GM18499 (cell line): ENCODE results near the gene ZFYVE21.

Experiments used
- ATAC-seq: cut with Tn5 transposase; IDR thresholded peaks from one replicate; pipeline ENCODE4 v1.9.1; 2021; ENCODE audit warnings: moderate number of reproducible peaks; ENCODE audit not compliant: insufficient read depth, unreplicated experiment

ZFYVE21 gene

GRCh38 chr14:103735439-103735814 lies 19.8 kb downstream of the ZFYVE21 start:
- ATAC-seq, result no peak

- ATAC-seq, result no peak
Measured at GRCh38 chr14:103735815-103736545, 20.4 kb downstream of the ZFYVE21 start.

- ATAC-seq, result no peak
Measured at GRCh38 chr14:103736546-103737431, 21.2 kb downstream of the ZFYVE21 start.

- no peak for ATAC-seq
Measured at GRCh38 chr14:103737432-103738045, 21.9 kb downstream of the ZFYVE21 start.

- ATAC-seq, result no peak
Measured at GRCh38 chr14:103738166-103738565, 22.6 kb downstream of the ZFYVE21 start.

GRCh38 chr14:103738701-103739451 lies 23.3 kb downstream of the ZFYVE21 start:
- ATAC-seq, result no peak

- no peak for ATAC-seq
Measured at GRCh38 chr14:103739466-103739792, 23.8 kb downstream of the ZFYVE21 start.

- no peak for ATAC-seq
Measured at GRCh38 chr14:103739793-103740501, 24.3 kb downstream of the ZFYVE21 start.

- no peak for ATAC-seq
Measured at GRCh38 chr14:103740991-103741689, 25.5 kb downstream of the ZFYVE21 start.

- ATAC-seq, result no peak
Measured at GRCh38 chr14:103741876-103742275, 26.3 kb downstream of the ZFYVE21 start.

GRCh38 chr14:103742499-103743255 lies 27.1 kb downstream of the ZFYVE21 start:
- ATAC-seq, result no peak

GRCh38 chr14:103743691-103744090 lies 28.1 kb downstream of the ZFYVE21 start:
- ATAC-seq, result no peak

GRCh38 chr14:103744621-103745395 lies 29.2 kb downstream of the ZFYVE21 start:
- ATAC-seq, result no peak

- no peak for ATAC-seq
Measured at GRCh38 chr14:103745424-103745823, 29.8 kb downstream of the ZFYVE21 start.

GRCh38 chr14:103746701-103747100 lies 31.1 kb downstream of the ZFYVE21 start:
- no peak for ATAC-seq

GRCh38 chr14:103748534-103748857 lies 32.9 kb downstream of the ZFYVE21 start:
- no peak for ATAC-seq

GRCh38 chr14:103749452-103749851 lies 33.8 kb downstream of the ZFYVE21 start:
- no peak for ATAC-seq

- no peak for ATAC-seq
Measured at GRCh38 chr14:103749860-103750259, 34.2 kb downstream of the ZFYVE21 start.
